GM12878 (cell line): ENCODE measurements around the gene CBFB. TPM values are rescaled to one million over a fixed set of nuclear protein-coding genes. Genes with fewer than 3 reads are reported as not detected.

Source experiments
- ATAC-seq: fragments of 200-7000 bp; cut with Tn5 transposase; 3 replicates; pipeline ENCODE4 v1.9.1; 2020; ENCODE audit warnings: mild to moderate bottlenecking, moderate library complexity
- BruUV-seq: library from RNA; stranded (reverse); fragments of 400-500 nt; replicated peaks from 2 replicates; lab custom pipeline; 2021; lab: Mats Ljungman, UMichigan
- CTCF ChIA-PET: fragments of 300-600 bp; sonication (Branson Sonifier 250); formaldehyde crosslinking; extraction: SDS; loops from one replicate; lab custom pipeline; 2021; ENCODE audit warnings: inconsistent platforms; lab: Yijun Ruan, JAX
- POLR2A ChIA-PET: fragments of 350-600 bp; formaldehyde crosslinking; extraction: SDS; loops from one replicate; lab custom pipeline; 2021; ENCODE audit warnings: inconsistent platforms; lab: Charles Lee
- RAD21 ChIA-PET: fragments of 300-600 bp; sonication (Branson Sonifier 250); formaldehyde crosslinking; loops from one replicate; lab custom pipeline; 2023; ENCODE audit warnings: antibody characterized with exemption; ENCODE audit not compliant: unreplicated experiment; lab: Charles Lee
- SMC1A ChIA-PET: fragments of 300-600 bp; sonication (Branson Sonifier 250); formaldehyde crosslinking; loops from one replicate; lab custom pipeline; 2023; ENCODE audit not compliant: unreplicated experiment, uncharacterized antibody; lab: Charles Lee
- DNase-seq: peaks from one replicate; pipeline ENCODE4 v3.0.0-alpha.2; 2011; ENCODE audit warnings: low read depth, low spot score
- FAIRE-seq: peaks from 3 replicates; lab custom pipeline; 2011; peaks lifted over from hg19 to GRCh38; lab: Jason Lieb, UNC
- H2AFZ ChIP-seq: 2 replicates; pipeline ENCODE4 v1.6.0; 2011; ENCODE audit warnings: low read depth, low read length, control low read depth; ENCODE audit not compliant: control insufficient read depth
- H3K27ac ChIP-seq: 2 replicates; pipeline ENCODE4 v1.5.1; 2011; ENCODE audit warnings: control low read depth; ENCODE audit not compliant: control insufficient read depth, insufficient read depth
- H3K27me3 ChIP-seq, 2 experiments: replicated peaks in 1 of 2; 2 replicates each; pipeline versions ENCODE4 v1.6.0 to v1.6.1; 2011; ENCODE audit warnings: low read length in 1 of 2; ENCODE audit not compliant: control insufficient read depth in 2 of 2, insufficient read depth in 2 of 2
- H3K36me3 ChIP-seq, 2 experiments: 2 replicates each; pipeline ENCODE4 v1.5.1; 2011; ENCODE audit warnings: low read length in 1 of 2; ENCODE audit not compliant: control insufficient read depth in 2 of 2, insufficient read depth in 2 of 2
- H3K4me1 ChIP-seq: 2 replicates; pipeline ENCODE4 v1.6.1; 2011; ENCODE audit warnings: mild to moderate bottlenecking, low read length, moderate library complexity, mixed read lengths; ENCODE audit not compliant: control insufficient read depth, insufficient read depth
- H3K4me2 ChIP-seq: 2 replicates; pipeline ENCODE4 v1.6.0; 2011; ENCODE audit warnings: control low read depth; ENCODE audit not compliant: control insufficient read depth, insufficient read depth
- H3K4me3 ChIP-seq: fragments of 200-600 bp; sonication (generic); 2 replicates; pipeline ENCODE4 v1.5.1; 2016
- H3K79me2 ChIP-seq: 2 replicates; pipeline ENCODE4 v1.6.0; 2011; ENCODE audit warnings: low read length; ENCODE audit not compliant: control insufficient read depth, insufficient read depth
- H3K9ac ChIP-seq: 2 replicates; pipeline ENCODE4 v1.8.0; 2011; ENCODE audit warnings: low read length, control low read depth, mixed read lengths; ENCODE audit not compliant: control insufficient read depth, insufficient read depth
- H3K9me3 ChIP-seq: replicated peaks from 3 replicates; pipeline ENCODE4 v1.5.1; 2011; ENCODE audit warnings: mild to moderate bottlenecking, low read length; ENCODE audit not compliant: control insufficient read depth, insufficient read depth
- H4K20me1 ChIP-seq: 2 replicates; pipeline ENCODE4 v1.6.0; 2011; ENCODE audit not compliant: control insufficient read depth, insufficient read depth
- CTCF ChIP-seq, 3 experiments: IDR thresholded peaks in 2 of 3; conservative IDR thresholded peaks in 1 of 3; 2 replicates each; pipeline ENCODE4 v1.5.1; 2011; ENCODE audit warnings: low read depth in 3 of 3, low read length in 3 of 3, mild to moderate bottlenecking in 3 of 3, control low read depth in 2 of 3, moderate library complexity in 2 of 3, inconsistent platforms in 1 of 3, mixed read lengths in 1 of 3; ENCODE audit not compliant: control insufficient read depth in 2 of 3, insufficient read depth in 1 of 3; ENCODE audit errors: extremely low read depth in 1 of 3
- DPF2 ChIP-seq: fragments of 450-650 bp; IDR thresholded peaks from 2 replicates; pipeline ENCODE4 v1.6.1; 2017; ENCODE audit warnings: mild to moderate bottlenecking
- ESRRA ChIP-seq: IDR thresholded peaks from 2 replicates; pipeline ENCODE4 v1.6.1; 2012; ENCODE audit warnings: mild to moderate bottlenecking, low read length, improper control_type of control experiment
- ETV6 ChIP-seq, 2 experiments: fragments of 450-650 bp in 1 of 2; IDR thresholded peaks in 1 of 2; conservative IDR thresholded peaks in 1 of 2; 2 replicates each; pipeline ENCODE4 v1.6.1; 2014; ENCODE audit warnings: antibody characterized with exemption in 1 of 2, borderline replicate concordance in 1 of 2, low read depth in 1 of 2, mild to moderate bottlenecking in 1 of 2, moderate library complexity in 1 of 2
- NR2F1 ChIP-seq: fragments of 450-650 bp; conservative IDR thresholded peaks from 2 replicates; pipeline ENCODE4 v1.6.1; 2017; ENCODE audit warnings: mild to moderate bottlenecking
- RAD21 ChIP-seq: IDR thresholded peaks from 2 replicates; pipeline ENCODE4 v1.6.1; 2011; ENCODE audit warnings: mild to moderate bottlenecking, low read depth, low read length, moderate library complexity; ENCODE audit not compliant: insufficient read depth
- WGBS: methylation state at CpG from one replicate; pipeline ENCODE4 v1.1.6; 2016; ENCODE audit warnings: low lambda C conversion rate; ENCODE audit not compliant: insufficient replicate concordance, insufficient coverage; ENCODE audit errors: missing lambda C conversion rate; 5-methylcytosine and 5-hydroxymethylcytosine counted together
- in situ Hi-C: fragments of 300-500 bp; cut with MboI; formaldehyde crosslinking; loops from 9 replicates; pipeline ENCODE4 v1.14.3; 2018; ENCODE audit warnings: mixed read lengths
- intact Hi-C: fragments of 100-400 bp; cut with micrococcal nuclease; formaldehyde crosslinking; loops from one replicate; pipeline ENCODE4 v1.14.2; 2022; ENCODE audit not compliant: unreplicated experiment
- polyA plus RNA-seq, 11 experiments: library from polyadenylated mRNA; depleted of rRNA in 4 of 11; unstranded in 6 of 11; stranded (reverse) in 5 of 11; fragments of >200 nt; fragmentation: Nextera tagmentation in 4 of 11; fragmentation: Illumina TruSeq in 1 of 11; extraction: Ambion mirVana in 4 of 11; extraction: Trizol in 1 of 11; gene quantifications; 1 replicate in 1 of 11; 2 replicates in 10 of 11; pipeline versions ENCODE4 v1.2.1 to v1.2.3, GENCODE V29; 2011 to 2016; ENCODE audit warnings: inconsistent platforms in 2 of 11, missing spikeins in 2 of 11, low read depth in 1 of 11
- total RNA-seq, 4 experiments: library from RNA; depleted of rRNA in 3 of 4; stranded (reverse); fragments of >200 nt in 3 of 4; fragmentation: Illumina TruSeq in 1 of 4; extraction: Trizol in 1 of 4; gene quantifications; 2 replicates each; pipeline versions ENCODE4 v1.2.1 to v1.2.3, GENCODE V29; 2013 to 2021

CBFB gene
- total and polyA plus RNA-seq, 10 of the 15 experiments (the other 5 are each of a cell fraction or from before 2014, with no cell fraction given) = 25.3 to 83.8 (median 65.7) TPM

GRCh38 chr16:67014634-67015312, 14.2 kb upstream of the CBFB start:
- TF ChIP-seq DPF2 (no peak), RAD21 (0 out of 2 replicates have a peak, but pooled peaks have one; percentile 12)
- peak overlapping the region; percentile 28 for H3K9ac ChIP-seq
- POLR2A ChIA-PET = interaction anchor here (0.6 to 2.1 kb wide), 2 partner anchors 14 to 105 kb away, joined by 5 to 7 read pairs; partner anchors contain the start of gene CBFB
- in situ Hi-C loops = loop anchor here (5.0 kb wide), 2 partner anchors 88 to 138 kb away; partner anchors contain the start of gene B3GNT9
- FAIRE-seq (no peak), DNase-seq (no peak), ATAC-seq (no peak)
- no peak overlapping the region for H3K27ac ChIP-seq
- peak overlapping the region; percentile 78 for H2AFZ ChIP-seq
- no peaks in the 10 kb centered on the region for H4K20me1 ChIP-seq
- SMC1A ChIA-PET = interaction anchor here (0.6 to 2.5 kb wide), 4 partner anchors 9 to 137 kb away, joined by 3 to 12 read pairs (median 4); no protein-coding TSS in a partner anchor
- H3K9me3 ChIP-seq = no peaks in the 10 kb centered on the region
- peaks cover 13% of the 10 kb centered on the region; the same call in 1 of the 2 replicates for H3K4me1 ChIP-seq
- H3K4me3 ChIP-seq = no peak overlapping the region
- no TSS peak for BruUV-seq
- H3K79me2 ChIP-seq = no peaks in the 10 kb centered on the region
- peaks cover 0 to 2% of the 10 kb centered on the region in 2 experiments; a peak in 3 of 4 replicates for H3K27me3 ChIP-seq
- peak overlapping the region; percentile 88 for H3K4me2 ChIP-seq
- CTCF ChIA-PET = interaction anchor here (1.7 to 12.3 kb wide), 4 partner anchors 39 to 142 kb away, joined by 5 to 205 read pairs (median 24); no protein-coding TSS in a partner anchor
- RAD21 ChIA-PET = interaction anchor here (1.0 to 1.8 kb wide), 3 partner anchors 14 to 143 kb away, joined by 3 to 4 read pairs (median 3); no protein-coding TSS in a partner anchor
- intact Hi-C loops = loop anchor here (5.0 to 10.0 kb wide), 2 partner anchors 37 to 60 kb away; no protein-coding TSS in a partner anchor
- H3K36me3 ChIP-seq = no peaks in the 10 kb centered on the region
- WGBS = 45% methylated on average over 6 of the region's 6 CpGs

- TF ChIP-seq CTCF (IDR thresholded peaks at IDR 0.05 in 2 of 3, conservative IDR thresholded peaks at IDR 0.05 in 1 of 3; ENCODE audit: control insufficient read depth in 2 of 3, extremely low read depth in 1 of 3, insufficient read depth in 1 of 3, low read depth in 3 of 3, low read length in 3 of 3) (peak in 2 of 3 experiments; percentile 7 to 24; a peak in 1 of 6 replicates), NR2F1 (no peak), ESRRA (no peak), ETV6 (conservative IDR thresholded peaks at IDR 0.05 in 1 of 2, IDR thresholded peaks at IDR 0.05 in 1 of 2; ENCODE audit: borderline replicate concordance in 1 of 2, low read depth in 1 of 2) (no peak)
Observed at GRCh38 chr16:67015313-67015731, 13.6 kb upstream of the CBFB start.

More at GRCh38 chr16:67015313-67015731, 13.6 kb upstream of the CBFB start:
- Histone ChIP-seq H3K27me3 (peaks cover 0 to 2% of the 10 kb centered on the region in 2 experiments; a peak in 3 of 4 replicates), H3K4me1 (peaks cover 13% of the 10 kb centered on the region; the same call in 1 of the 2 replicates), H3K79me2 (no peaks in the 10 kb centered on the region), H3K36me3 (no peaks in the 10 kb centered on the region), H3K4me2 (no peak overlapping the region), H3K9me3 (no peaks in the 10 kb centered on the region), H3K9ac (no peak overlapping the region), H3K27ac (no peak overlapping the region), H4K20me1 (no peaks in the 10 kb centered on the region), H2AFZ (no peak overlapping the region), H3K4me3 (no peak overlapping the region)
- ATAC-seq (no peak), FAIRE-seq (no peak), DNase-seq (no peak)
- ChIA-PET CTCF (interaction anchor here (0.7 to 12.3 kb wide), 5 partner anchors 12 to 170 kb away, joined by 3 to 205 read pairs (median 42); partner anchors contain the start of gene CBFB), SMC1A (interaction anchor here (0.6 to 4.4 kb wide), 5 partner anchors 16 to 142 kb away, joined by 3 to 57 read pairs (median 4); no protein-coding TSS in a partner anchor), RAD21 (interaction anchor here (0.6 kb wide), 1 partner anchor 78 kb away, joined by 3 read pairs; no protein-coding TSS in a partner anchor), POLR2A (interaction anchor here (0.7 kb wide), 1 partner anchor 51 kb away, joined by 3 read pairs; no protein-coding TSS in a partner anchor)
- in situ Hi-C loops (loop anchor here (5.0 kb wide), 2 partner anchors 87 to 137 kb away; partner anchors contain the start of gene B3GNT9), intact Hi-C loops (loop anchor here (10.0 kb wide), 1 partner anchor 61 kb away; no protein-coding TSS in a partner anchor)
- 92% methylated on average over 9 of the region's 9 CpGs for WGBS
- no TSS peak for BruUV-seq
